Small intestine (tissue), 7 donors: ENCODE data around the gene ZNRF3. TPM values are rescaled to one million over a fixed set of nuclear protein-coding genes. Genes with fewer than 3 reads are reported as not detected.
"Not testable (repeated sequence)": the region's sequence is repeated elsewhere in the genome, so short reads cannot be mapped to it uniquely, and the experiment has no call there.

Experiments used
- DNase-seq, 2 donors: peaks; one replicate each; pipeline versions ENCODE4 v3.0.0 to v3.0.0-alpha.2; 2013
- FAIRE-seq: peaks from 2 replicates; lab custom pipeline; 2012; peaks lifted over from hg19 to GRCh38; lab: Jason Lieb, UNC
- H3K27ac ChIP-seq, 3 donors: one replicate each; pipeline ENCODE4 v1.5.1; 2013; ENCODE audit warnings: low read length in 2 of 3, mild to moderate bottlenecking in 2 of 3, control low read depth in 1 of 3, inconsistent platforms in 1 of 3, low read depth in 1 of 3, moderate library complexity in 1 of 3
- H3K27me3 ChIP-seq, 3 donors: one replicate each; pipeline ENCODE4 v1.6.1; 2013; ENCODE audit warnings: low read length in 3 of 3, inconsistent platforms in 1 of 3; ENCODE audit not compliant: control insufficient read depth in 3 of 3, insufficient read depth in 3 of 3
- H3K36me3 ChIP-seq, 3 donors: one replicate each; pipeline ENCODE4 v1.6.1; 2013; ENCODE audit warnings: low read length in 3 of 3, inconsistent platforms in 1 of 3, low read depth in 1 of 3, mild to moderate bottlenecking in 1 of 3, moderate library complexity in 1 of 3; ENCODE audit not compliant: control insufficient read depth in 3 of 3, insufficient read depth in 2 of 3
- H3K4me1 ChIP-seq, 3 donors: one replicate each; pipeline ENCODE4 v1.6.1; 2013; ENCODE audit warnings: low read length in 2 of 3, inconsistent platforms in 1 of 3, low read depth in 1 of 3, mild to moderate bottlenecking in 1 of 3, moderate library complexity in 1 of 3; ENCODE audit not compliant: control insufficient read depth in 3 of 3, insufficient read depth in 2 of 3
- H3K4me3 ChIP-seq, 3 donors: one replicate each; pipeline ENCODE4 v1.5.1; 2013; ENCODE audit warnings: low read length in 3 of 3, control low read depth in 1 of 3, inconsistent platforms in 1 of 3, low read depth in 1 of 3, mild to moderate bottlenecking in 1 of 3, moderate library complexity in 1 of 3
- H3K9me3 ChIP-seq, 2 donors: one replicate each; pipeline ENCODE4 v1.6.1; 2013; ENCODE audit warnings: low read depth in 1 of 2, low read length in 1 of 2; ENCODE audit not compliant: control insufficient read depth in 2 of 2, insufficient read depth in 1 of 2
- WGBS, 3 donors: extraction: QIAGEN DNeasy Blood & Tissue Kit; methylation state at CpG; one replicate each; pipeline ENCODE4 v1.1.7; 2013; 5-methylcytosine and 5-hydroxymethylcytosine counted together
- polyA plus RNA-seq, 4 donors: library from polyadenylated mRNA; stranded (reverse) in 3 of 4; unstranded in 1 of 4; fragments of 200-250 nt in 3 of 4; fragments of 120-200 nt in 1 of 4; gene quantifications; one replicate each; pipeline versions ENCODE4 v1.2.1 to v1.2.3, GENCODE V29; 2013
- donor health status: healthy with polysubstance abuse.
- donor health status: control.
- donor health status: control.
- donor health status: Bipolar disorder and iron deficiency.
- donor health status: healthy.

Gene ZNRF3
- polyA plus RNA-seq, 4 donors = 0.22 to 9.1 (median 4.2) TPM

GRCh38 chr22:28855355-28856094, 27.8 kb upstream of the ZNRF3 start:
- Histone ChIP-seq H3K4me3 (no peak overlapping the region), H3K9me3 (no peaks in the 10 kb centered on the region), H3K36me3 (no peaks in the 10 kb centered on the region), H3K4me1 (peaks cover 0 to 16% (median 0%) of the 10 kb centered on the region in 3 donors), H3K27ac (no peak overlapping the region), H3K27me3 (no peaks in the 10 kb centered on the region)
- WGBS, 3 donors = 2 to 12% (median 9%) methylated on average over 6 of the region's 6 CpGs
- DNase-seq (peak; percentile 77 to 87), FAIRE-seq (no peak)

GRCh38 chr22:28856095-28856455, 27.3 kb upstream of the ZNRF3 start:
- Histone ChIP-seq H3K9me3 (no peaks in the 10 kb centered on the region), H3K27ac (no peak overlapping the region), H3K4me3 (no peak overlapping the region), H3K36me3 (no peaks in the 10 kb centered on the region), H3K27me3 (no peaks in the 10 kb centered on the region), H3K4me1 (peaks cover 0 to 16% (median 0%) of the 10 kb centered on the region in 3 donors)
- 95 to 100% (median 96%) methylated on average over 1 of the region's 1 CpG for WGBS, 3 donors
- FAIRE-seq (no peak), DNase-seq (no peak)

DNA sequence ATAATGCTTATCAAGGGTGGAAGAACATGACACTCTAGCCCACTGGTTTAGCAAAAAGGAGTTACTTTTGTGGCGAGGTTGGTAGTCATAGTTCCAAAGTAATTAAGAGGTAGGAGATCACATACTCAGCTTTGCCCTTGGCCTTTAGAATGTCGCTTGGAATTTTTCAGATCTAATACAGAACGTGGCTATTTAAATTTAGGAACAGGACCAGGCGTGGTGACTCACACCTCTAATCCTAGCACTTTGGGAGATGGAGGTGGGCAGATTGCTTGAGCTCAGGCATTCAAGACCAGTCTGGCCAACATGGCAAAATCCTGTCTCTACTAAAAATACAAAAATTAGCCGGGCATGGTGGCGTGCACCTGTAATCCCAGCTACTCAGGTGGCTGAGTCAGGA, 26.1 kb upstream of the ZNRF3 start:
- FAIRE-seq = no peak
- Histone ChIP-seq H3K4me3 (no peak overlapping the region), H3K36me3 (no peaks in the 10 kb centered on the region), H3K27me3 (no peaks in the 10 kb centered on the region), H3K27ac (no peak overlapping the region), H3K9me3 (no peaks in the 10 kb centered on the region), H3K4me1 (peaks cover 0 to 16% (median 0%) of the 10 kb centered on the region in 3 donors)
- DNase-seq = no peak
- 58 to 77% (median 76%) methylated on average over 6 of the region's 6 CpGs for WGBS, 3 donors

- FAIRE-seq = no peak
Measured at GRCh38 chr22:28864878-28865596, 18.3 kb upstream of the ZNRF3 start.

DNA sequence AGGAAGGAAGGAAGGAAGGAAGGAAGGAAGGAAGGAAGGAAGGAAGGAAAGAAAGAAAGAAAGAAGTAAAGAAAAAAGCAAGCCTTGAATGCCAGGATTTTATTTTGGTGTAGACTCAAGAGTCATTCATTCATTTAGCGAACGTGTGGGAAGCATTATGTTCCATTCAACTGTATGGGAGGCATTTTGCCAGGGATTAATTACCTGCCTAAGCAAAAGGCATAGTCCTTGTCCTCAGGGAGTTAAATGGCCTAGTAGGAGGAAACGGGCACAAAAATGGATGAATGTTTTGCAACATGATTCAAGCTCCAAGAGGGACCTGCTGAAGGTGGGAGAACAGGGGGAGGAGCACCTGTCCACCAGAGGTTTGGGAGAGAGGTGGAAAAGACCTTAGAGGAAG, 16.2 kb upstream of the ZNRF3 start:
- Histone ChIP-seq H3K9me3 (peaks cover 0 to 3% of the 10 kb centered on the region in 2 donors), H3K36me3 (no peaks in the 10 kb centered on the region), H3K27me3 (no peaks in the 10 kb centered on the region), H3K4me3 (no peak overlapping the region), H3K4me1 (peaks cover 0 to 8% (median 0%) of the 10 kb centered on the region in 3 donors), H3K27ac (no peak overlapping the region)
- FAIRE-seq = no peak
- 30 to 52% (median 43%) methylated on average over 3 of the region's 3 CpGs for WGBS, 3 donors
- DNase-seq = peak in 1 of 2 donors; percentile 61

More at GRCh38 chr22:28864878-28865596, 18.3 kb upstream of the ZNRF3 start:
- H3K9me3 ChIP-seq = peaks cover 0 to 3% of the 10 kb centered on the region in 2 donors
- H3K36me3 ChIP-seq = no peaks in the 10 kb centered on the region
- no peak overlapping the region for H3K4me3 ChIP-seq
- no peaks in the 10 kb centered on the region for H3K27me3 ChIP-seq
- 29 to 68% (median 39%) methylated on average over 8 of the region's 8 CpGs for WGBS, 3 donors
- DNase-seq = peak in 1 of 2 donors; percentile 33
- H3K4me1 ChIP-seq = peaks cover 0 to 8% (median 0%) of the 10 kb centered on the region in 3 donors
- no peak overlapping the region for H3K27ac ChIP-seq

DNA sequence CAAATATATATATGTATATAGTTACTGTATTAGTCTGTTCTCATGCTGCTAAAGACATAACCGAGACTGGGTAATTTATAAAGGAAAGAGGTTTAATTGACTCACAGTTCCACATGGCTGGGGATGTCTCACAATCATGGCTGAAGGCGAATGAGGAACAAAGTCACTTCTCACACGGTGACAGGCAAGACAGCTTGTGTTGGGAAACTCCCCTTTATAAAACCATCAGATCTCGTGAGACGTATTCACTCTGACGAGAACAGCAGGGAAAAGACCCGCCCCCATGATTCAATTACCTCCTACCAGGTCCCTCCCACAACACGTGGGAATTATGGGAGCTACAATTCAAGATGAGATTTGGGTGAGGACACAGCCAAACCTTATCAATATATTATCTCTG, 15.0 kb upstream of the ZNRF3 start:
- 68 to 76% (median 72%) methylated on average over 8 of the region's 8 CpGs for WGBS, 3 donors
- H3K9me3 ChIP-seq, DNase-seq, H3K4me3 ChIP-seq, H3K36me3 ChIP-seq, H3K27me3 ChIP-seq, H3K4me1 ChIP-seq, H3K27ac ChIP-seq, FAIRE-seq: not testable (repeated sequence)

- H3K36me3 ChIP-seq = no peaks in the 10 kb centered on the region
- H3K27me3 ChIP-seq = no peaks in the 10 kb centered on the region
- H3K27ac ChIP-seq = no peak overlapping the region
- DNase-seq = no peak
- FAIRE-seq = no peak
- H3K4me3 ChIP-seq = no peak overlapping the region
- no peaks in the 10 kb centered on the region for H3K9me3 ChIP-seq
- WGBS, 3 donors = 92 to 94% (median 94%) methylated on average over 2 of the region's 2 CpGs
- H3K4me1 ChIP-seq = peaks cover 0 to 8% (median 0%) of the 10 kb centered on the region in 3 donors
Measured at GRCh38 chr22:28869736-28870135, 13.6 kb upstream of the ZNRF3 start.

- Histone ChIP-seq H3K4me3 (no peak overlapping the region), H3K27ac (no peak overlapping the region), H3K36me3 (no peaks in the 10 kb centered on the region), H3K4me1 (no peaks in the 10 kb centered on the region), H3K9me3 (no peaks in the 10 kb centered on the region), H3K27me3 (no peaks in the 10 kb centered on the region)
- DNase-seq = no peak
- FAIRE-seq = no peak
- 79 to 94% (median 93%) methylated on average over 3 of the region's 3 CpGs for WGBS, 3 donors
Measured at GRCh38 chr22:28873183-28873963, 10.0 kb upstream of the ZNRF3 start.
